Measurements from ENCODE around the gene SOX18. TPM values are rescaled to one million over a fixed set of nuclear protein-coding genes. Genes with fewer than 3 reads are reported as not detected.
A peak's percentile ranks its signal among the peaks of the same experiment; 100 is the strongest.

Gene SOX18
- total and polyA plus RNA-seq, 2 of the 13 experiments (the other 11 are each of a cell fraction or from before 2014, with no cell fraction given): 1.6 to 1.9 TPM

DNA sequence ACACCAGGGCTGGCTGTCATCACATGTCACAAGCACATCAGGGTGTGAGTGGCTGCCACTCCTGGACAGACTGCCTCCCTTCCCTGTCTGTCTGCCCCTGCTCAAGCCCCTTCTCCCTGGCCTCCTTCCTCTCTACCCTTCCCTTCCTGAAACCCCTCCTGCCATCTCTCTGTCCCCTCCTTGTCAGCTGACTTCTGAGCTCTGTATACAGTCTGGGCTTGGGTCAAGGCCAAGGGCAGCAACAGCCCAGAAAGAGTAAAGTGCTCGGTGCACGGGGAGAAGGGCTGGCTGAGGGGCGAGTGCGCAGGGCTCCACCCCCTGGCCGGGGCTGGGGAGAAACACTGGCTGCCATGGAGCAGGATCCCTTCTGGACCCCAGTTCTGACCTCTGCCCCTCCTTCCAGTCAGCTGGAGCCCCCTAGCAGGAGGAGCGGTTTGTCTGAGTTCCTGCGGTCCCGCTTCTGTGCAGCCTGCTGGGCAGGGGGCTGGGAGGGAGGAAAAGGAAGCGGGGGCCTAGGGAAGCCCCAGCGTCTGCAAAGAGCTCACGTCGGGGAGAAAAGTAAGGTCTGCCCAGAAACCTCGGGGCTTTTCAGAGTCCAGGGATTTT, 32.8 kb upstream of the SOX18 start (continued):
- no peak for TF ChIP-seq MED8 (CRISPR knock-in tag; IDR thresholded peaks at IDR 0.05; ENCODE audit: insufficient replicate concordance)
- TF ChIP-seq, protein P1, sequence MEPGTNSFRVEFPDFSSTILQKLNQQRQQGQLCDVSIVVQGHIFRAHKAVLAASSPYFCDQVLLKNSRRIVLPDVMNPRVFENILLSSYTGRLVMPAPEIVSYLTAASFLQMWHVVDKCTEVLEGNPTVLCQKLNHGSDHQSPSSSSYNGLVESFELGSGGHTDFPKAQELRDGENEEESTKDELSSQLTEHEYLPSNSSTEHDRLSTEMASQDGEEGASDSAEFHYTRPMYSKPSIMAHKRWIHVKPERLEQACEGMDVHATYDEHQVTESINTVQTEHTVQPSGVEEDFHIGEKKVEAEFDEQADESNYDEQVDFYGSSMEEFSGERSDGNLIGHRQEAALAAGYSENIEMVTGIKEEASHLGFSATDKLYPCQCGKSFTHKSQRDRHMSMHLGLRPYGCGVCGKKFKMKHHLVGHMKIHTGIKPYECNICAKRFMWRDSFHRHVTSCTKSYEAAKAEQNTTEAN (CRISPR knock-in tag; conservative IDR thresholded peaks at IDR 0.05): 0 out of 2 replicates have a peak, but pooled peaks have one; percentile 32
- TF ChIP-seq ZFP41 (CRISPR knock-in tag; IDR thresholded peaks at IDR 0.05; ENCODE audit: borderline replicate concordance): no peak
- TF ChIP-seq RFXAP (CRISPR knock-in tag; IDR thresholded peaks at IDR 0.05; ENCODE audit: borderline replicate concordance): peak; percentile 39; the same call in 1 of the 2 replicates
- TF ChIP-seq, protein P2, sequence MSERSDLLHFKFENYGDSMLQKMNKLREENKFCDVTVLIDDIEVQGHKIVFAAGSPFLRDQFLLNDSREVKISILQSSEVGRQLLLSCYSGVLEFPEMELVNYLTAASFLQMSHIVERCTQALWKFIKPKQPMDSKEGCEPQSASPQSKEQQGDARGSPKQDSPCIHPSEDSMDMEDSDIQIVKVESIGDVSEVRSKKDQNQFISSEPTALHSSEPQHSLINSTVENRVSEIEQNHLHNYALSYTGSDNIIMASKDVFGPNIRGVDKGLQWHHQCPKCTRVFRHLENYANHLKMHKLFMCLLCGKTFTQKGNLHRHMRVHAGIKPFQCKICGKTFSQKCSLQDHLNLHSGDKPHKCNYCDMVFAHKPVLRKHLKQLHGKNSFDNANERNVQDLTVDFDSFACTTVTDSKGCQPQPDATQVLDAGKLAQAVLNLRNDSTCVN (CRISPR knock-in tag; IDR thresholded peaks at IDR 0.05; ENCODE audit: borderline replicate concordance): peak; percentile 47; the same call in 1 of the 2 replicates
- 0 out of 2 replicates have a peak, but pooled peaks have one; percentile 47 for TF ChIP-seq ZNF350 (CRISPR knock-in tag; IDR thresholded peaks at IDR 0.05; ENCODE audit: borderline replicate concordance, low read depth)
- 0 out of 2 replicates have a peak, but pooled peaks have one; percentile 10 for TF ChIP-seq KLF11 (CRISPR knock-in tag; IDR thresholded peaks at IDR 0.05)
- TF ChIP-seq CENPX (CRISPR knock-in tag; IDR thresholded peaks at IDR 0.05): no peak
- TF ChIP-seq KLF15 (CRISPR knock-in tag; IDR thresholded peaks at IDR 0.05; ENCODE audit: borderline replicate concordance): no peak
- TF ChIP-seq, protein P3, sequence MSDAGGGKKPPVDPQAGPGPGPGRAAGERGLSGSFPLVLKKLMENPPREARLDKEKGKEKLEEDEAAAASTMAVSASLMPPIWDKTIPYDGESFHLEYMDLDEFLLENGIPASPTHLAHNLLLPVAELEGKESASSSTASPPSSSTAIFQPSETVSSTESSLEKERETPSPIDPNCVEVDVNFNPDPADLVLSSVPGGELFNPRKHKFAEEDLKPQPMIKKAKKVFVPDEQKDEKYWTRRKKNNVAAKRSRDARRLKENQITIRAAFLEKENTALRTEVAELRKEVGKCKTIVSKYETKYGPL (CRISPR knock-in tag; IDR thresholded peaks at IDR 0.05): no peak
- TF ChIP-seq ZBTB21 (CRISPR knock-in tag; IDR thresholded peaks at IDR 0.05): no peak
- TF ChIP-seq, protein P4, sequence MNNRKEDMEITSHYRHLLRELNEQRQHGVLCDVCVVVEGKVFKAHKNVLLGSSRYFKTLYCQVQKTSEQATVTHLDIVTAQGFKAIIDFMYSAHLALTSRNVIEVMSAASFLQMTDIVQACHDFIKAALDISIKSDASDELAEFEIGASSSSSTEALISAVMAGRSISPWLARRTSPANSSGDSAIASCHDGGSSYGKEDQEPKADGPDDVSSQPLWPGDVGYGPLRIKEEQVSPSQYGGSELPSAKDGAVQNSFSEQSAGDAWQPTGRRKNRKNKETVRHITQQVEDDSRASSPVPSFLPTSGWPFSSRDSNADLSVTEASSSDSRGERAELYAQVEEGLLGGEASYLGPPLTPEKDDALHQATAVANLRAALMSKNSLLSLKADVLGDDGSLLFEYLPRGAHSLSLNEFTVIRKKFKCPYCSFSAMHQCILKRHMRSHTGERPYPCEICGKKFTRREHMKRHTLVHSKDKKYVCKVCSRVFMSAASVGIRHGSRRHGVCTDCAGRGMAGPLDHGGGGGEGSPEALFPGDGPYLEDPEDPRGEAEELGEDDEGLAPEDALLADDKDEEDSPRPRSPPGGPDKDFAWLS (CRISPR knock-in tag; IDR thresholded peaks at IDR 0.05; ENCODE audit: borderline replicate concordance): no peak
- TF ChIP-seq ZNF567 (CRISPR knock-in tag; IDR thresholded peaks at IDR 0.05; ENCODE audit: borderline replicate concordance): no peak
- TF ChIP-seq, protein P5, sequence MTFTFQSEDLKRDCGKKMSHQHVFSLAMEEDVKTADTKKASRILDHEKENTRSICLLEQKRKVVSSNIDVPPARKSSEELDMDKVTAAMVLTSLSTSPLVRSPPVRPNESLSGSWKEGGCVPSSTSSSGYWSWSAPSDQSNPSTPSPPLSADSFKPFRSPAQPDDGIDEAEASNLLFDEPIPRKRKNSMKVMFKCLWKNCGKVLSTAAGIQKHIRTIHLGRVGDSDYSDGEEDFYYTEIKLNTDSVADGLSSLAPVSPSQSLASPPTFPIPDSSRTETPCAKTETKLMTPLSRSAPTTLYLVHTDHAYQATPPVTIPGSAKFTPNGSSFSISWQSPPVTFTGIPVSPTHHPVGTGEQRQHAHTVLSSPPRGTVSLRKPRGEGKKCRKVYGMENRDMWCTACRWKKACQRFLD (CRISPR knock-in tag; IDR thresholded peaks at IDR 0.05; ENCODE audit: borderline replicate concordance): 0 out of 2 replicates have a peak, but pooled peaks have one; percentile 48
- TF ChIP-seq FOXC1 (CRISPR knock-in tag; IDR thresholded peaks at IDR 0.05; ENCODE audit: borderline replicate concordance): no peak
- peak; percentile 60; the same call in 1 of the 2 replicates for TF ChIP-seq HOXA3 (CRISPR knock-in tag; IDR thresholded peaks at IDR 0.05)
- TF ChIP-seq TBL1XR1 (IDR thresholded peaks at IDR 0.05; ENCODE audit: borderline replicate concordance, low read length, partially characterized antibody): peak; percentile 40
- TF ChIP-seq, protein P6, sequence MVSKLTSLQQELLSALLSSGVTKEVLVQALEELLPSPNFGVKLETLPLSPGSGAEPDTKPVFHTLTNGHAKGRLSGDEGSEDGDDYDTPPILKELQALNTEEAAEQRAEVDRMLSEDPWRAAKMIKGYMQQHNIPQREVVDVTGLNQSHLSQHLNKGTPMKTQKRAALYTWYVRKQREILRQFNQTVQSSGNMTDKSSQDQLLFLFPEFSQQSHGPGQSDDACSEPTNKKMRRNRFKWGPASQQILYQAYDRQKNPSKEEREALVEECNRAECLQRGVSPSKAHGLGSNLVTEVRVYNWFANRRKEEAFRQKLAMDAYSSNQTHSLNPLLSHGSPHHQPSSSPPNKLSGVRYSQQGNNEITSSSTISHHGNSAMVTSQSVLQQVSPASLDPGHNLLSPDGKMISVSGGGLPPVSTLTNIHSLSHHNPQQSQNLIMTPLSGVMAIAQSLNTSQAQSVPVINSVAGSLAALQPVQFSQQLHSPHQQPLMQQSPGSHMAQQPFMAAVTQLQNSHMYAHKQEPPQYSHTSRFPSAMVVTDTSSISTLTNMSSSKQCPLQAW (CRISPR knock-in tag; IDR thresholded peaks at IDR 0.05): peak; percentile 26; the same call in 1 of the 2 replicates
- no peak for TF ChIP-seq ZNF17 (CRISPR knock-in tag; IDR thresholded peaks at IDR 0.05)

Data from HepG2 (cell line).